IPS DF 4.7 (cell line): Measurements from ENCODE around the gene SEMA3E.
"Not testable (repeated sequence)": the region's sequence is repeated elsewhere in the genome, so short reads cannot be mapped to it uniquely, and the experiment has no call there.

Experiments
- DNase-seq: peaks from one replicate; pipeline ENCODE4 v3.0.0-alpha.2; 2013; ENCODE audit warnings: low spot score; ENCODE audit errors: extremely low read depth

Gene SEMA3E

GRCh38 chr7:83455612-83456011 is 193.3 kb downstream of the SEMA3E start:
- no peak for DNase-seq

- DNase-seq, result no peak
These were observed 196.7 kb downstream of the SEMA3E start for GRCh38 chr7:83452256-83452655.

- no peak for DNase-seq
These were observed 197.4 kb downstream of the SEMA3E start for GRCh38 chr7:83451501-83452045.

- DNase-seq, result no peak
These were observed 199.2 kb downstream of the SEMA3E start for GRCh38 chr7:83449781-83450180.

- no peak for DNase-seq
These were observed 201.3 kb downstream of the SEMA3E start for GRCh38 chr7:83447681-83448080.

- no peak for DNase-seq
These were observed 202.8 kb downstream of the SEMA3E start for GRCh38 chr7:83446102-83446669.

GRCh38 chr7:83442911-83443310 is 206.0 kb downstream of the SEMA3E start:
- no peak for DNase-seq

- DNase-seq, result no peak
These were observed 209.9 kb downstream of the SEMA3E start for GRCh38 chr7:83439026-83439425.

- DNase-seq, result not testable (repeated sequence)
These were observed 218.7 kb downstream of the SEMA3E start for GRCh38 chr7:83430289-83430688.

GRCh38 chr7:83429493-83429892 is 219.4 kb downstream of the SEMA3E start:
- no peak for DNase-seq

- no peak for DNase-seq
These were observed 221.1 kb downstream of the SEMA3E start for GRCh38 chr7:83427884-83428283.

GRCh38 chr7:83426325-83426724 is 222.6 kb downstream of the SEMA3E start:
- DNase-seq, result no peak

GRCh38 chr7:83419013-83419412 is 229.9 kb downstream of the SEMA3E start:
- no peak for DNase-seq

- DNase-seq, result no peak
These were observed 233.1 kb downstream of the SEMA3E start for GRCh38 chr7:83415840-83416239.

- no peak for DNase-seq
These were observed 234.0 kb downstream of the SEMA3E start for GRCh38 chr7:83414947-83415346.

- no peak for DNase-seq
These were observed 235.1 kb downstream of the SEMA3E start for GRCh38 chr7:83413831-83414230.

- DNase-seq, result no peak
These were observed 235.5 kb downstream of the SEMA3E start for GRCh38 chr7:83413424-83413823.

GRCh38 chr7:83410989-83411591 is 237.8 kb downstream of the SEMA3E start:
- no peak for DNase-seq

- DNase-seq, result no peak
These were observed 254.2 kb downstream of the SEMA3E start for GRCh38 chr7:83394776-83395175.

GRCh38 chr7:83388436-83388835 is 260.5 kb downstream of the SEMA3E start:
- no peak for DNase-seq

GRCh38 chr7:83366629-83367028 is 282.3 kb downstream of the SEMA3E start:
- DNase-seq, result no peak

GRCh38 chr7:83365746-83366145 is 283.2 kb downstream of the SEMA3E start:
- no peak for DNase-seq

- no peak for DNase-seq
These were observed 285.9 kb downstream of the SEMA3E start for GRCh38 chr7:83362871-83363550.
